ENCODE measurements around the gene ASCC2. TPM values are rescaled to one million over a fixed set of nuclear protein-coding genes. Genes with fewer than 3 reads are reported as not detected.

Gene ASCC2
- total RNA-seq, 1 experiment from 2014 or later, result 36.2 TPM

DNA sequence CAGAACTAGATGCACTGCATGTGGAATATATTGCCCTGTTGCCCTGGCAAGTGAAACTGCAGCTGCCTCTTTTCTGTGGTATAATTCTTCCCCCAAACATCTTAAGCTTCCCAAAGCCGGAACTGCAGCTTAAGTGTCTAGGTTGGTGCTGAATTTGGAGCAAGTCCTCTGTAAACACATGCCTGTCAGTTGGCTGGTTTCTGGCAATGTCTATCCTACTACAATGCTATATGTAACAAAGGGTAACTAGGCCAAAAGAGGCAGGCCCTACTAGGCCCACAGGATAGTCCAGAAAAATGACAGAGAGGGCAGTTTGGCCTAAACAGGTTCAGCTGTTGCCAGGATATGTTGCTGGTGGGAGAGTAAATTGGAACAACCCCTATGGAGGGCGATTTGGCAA, 27.9 kb downstream of the ASCC2 start:
- Histone ChIP-seq H3K9me3 (no peaks in the 10 kb centered on the region), H3K36me3 (peaks cover 74% of the 10 kb centered on the region), H3K27me3 (no peaks in the 10 kb centered on the region), H3K4me3 (no peak overlapping the region)
- DNase-seq, result no peak

DNA sequence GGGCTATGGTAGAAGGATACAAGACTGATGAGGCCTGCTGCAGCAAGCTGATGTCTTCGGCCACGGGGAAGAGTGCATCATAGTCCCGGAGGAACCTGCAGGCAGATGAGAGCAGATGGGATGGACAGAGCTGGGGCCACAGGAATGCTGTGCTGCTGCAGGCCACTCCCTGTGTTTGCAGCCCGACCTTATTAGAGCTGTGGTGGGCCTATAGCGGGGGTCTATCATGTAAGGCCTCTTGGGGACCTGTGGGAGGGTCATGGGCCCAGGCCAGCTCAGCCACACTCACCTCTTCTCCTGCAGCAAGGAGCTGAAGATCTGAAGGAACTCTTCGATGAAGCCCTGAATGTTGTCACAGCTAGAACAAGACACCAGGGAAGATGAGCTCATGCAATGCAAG, 31.9 kb downstream of the ASCC2 start:
- H3K36me3 ChIP-seq, result peaks cover 59% of the 10 kb centered on the region
- no peak overlapping the region for H3K4me3 ChIP-seq
- DNase-seq, result no peak
- no peaks in the 10 kb centered on the region for H3K9me3 ChIP-seq
- no peaks in the 10 kb centered on the region for H3K27me3 ChIP-seq

DNA sequence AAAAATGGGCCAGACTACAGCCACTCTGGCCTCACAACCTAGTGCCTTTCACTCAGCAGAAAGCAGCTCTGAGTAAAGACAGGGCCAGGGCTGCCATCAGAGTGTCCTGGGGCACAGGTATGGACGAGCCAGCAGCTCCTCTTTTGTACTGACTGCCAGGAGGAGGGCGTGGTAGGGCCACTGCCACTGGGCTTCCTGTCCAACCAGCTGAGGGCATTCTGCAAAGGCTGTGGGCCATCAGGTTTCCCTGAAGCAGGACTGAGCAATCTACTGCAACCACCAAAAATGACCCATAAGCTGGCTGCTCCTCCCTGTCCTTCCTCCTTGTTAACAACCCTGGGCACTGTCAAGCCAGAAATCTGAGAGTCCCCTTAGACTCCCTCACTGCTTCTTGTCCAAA, 33.1 kb downstream of the ASCC2 start:
- Histone ChIP-seq H3K27me3 (no peaks in the 10 kb centered on the region), H3K4me3 (no peak overlapping the region), H3K9me3 (no peaks in the 10 kb centered on the region), H3K36me3 (peaks cover 55% of the 10 kb centered on the region)
- DNase-seq, result no peak

DNA sequence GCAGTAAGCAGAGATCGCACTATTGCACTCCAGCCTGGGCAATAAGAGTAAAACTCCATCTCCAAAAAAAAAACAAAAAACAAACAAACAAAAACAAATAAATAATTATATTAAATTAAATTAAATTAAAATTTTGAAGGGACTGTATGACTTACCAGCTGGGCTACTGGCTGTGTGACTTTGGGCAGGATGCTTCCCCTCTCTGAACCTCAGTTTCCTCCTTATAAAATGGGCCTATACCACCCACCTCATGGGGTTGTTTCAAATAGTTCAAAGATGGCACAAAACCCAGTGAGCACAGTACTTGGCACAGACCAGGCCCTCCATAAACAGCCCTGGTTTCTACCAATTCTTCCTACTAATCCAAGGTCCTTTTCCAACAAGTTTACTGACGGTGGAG, 34.9 kb downstream of the ASCC2 start:
- Histone ChIP-seq H3K4me3 (no peak overlapping the region), H3K36me3 (peaks cover 61% of the 10 kb centered on the region), H3K27me3 (no peaks in the 10 kb centered on the region), H3K9me3 (no peaks in the 10 kb centered on the region)
- no peak for DNase-seq

DNA sequence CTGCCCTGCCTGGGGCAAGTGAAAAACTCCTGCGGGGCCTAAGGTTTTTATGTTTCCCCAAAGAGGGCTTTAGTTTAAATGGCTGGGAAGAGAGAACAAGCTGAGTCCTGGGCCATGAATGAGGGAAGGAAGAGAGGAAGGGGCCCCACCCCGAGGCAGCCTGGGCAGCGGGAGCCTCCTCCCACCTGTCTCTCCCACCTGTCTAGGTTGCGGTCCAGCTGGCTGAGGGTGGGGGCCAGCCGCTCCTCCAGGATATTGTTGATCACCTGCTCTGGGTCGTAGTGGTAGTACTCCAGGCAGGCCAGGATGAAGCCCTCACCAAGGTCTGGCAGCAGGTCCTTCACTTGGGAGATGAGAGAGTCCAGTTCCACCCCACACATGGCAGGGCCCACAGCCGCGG, 36.3 kb downstream of the ASCC2 start:
- H3K27me3 ChIP-seq, result no peaks in the 10 kb centered on the region
- H3K36me3 ChIP-seq, result peaks cover 59% of the 10 kb centered on the region
- no peak for DNase-seq
- H3K4me3 ChIP-seq, result no peak overlapping the region
- no peaks in the 10 kb centered on the region for H3K9me3 ChIP-seq

DNA sequence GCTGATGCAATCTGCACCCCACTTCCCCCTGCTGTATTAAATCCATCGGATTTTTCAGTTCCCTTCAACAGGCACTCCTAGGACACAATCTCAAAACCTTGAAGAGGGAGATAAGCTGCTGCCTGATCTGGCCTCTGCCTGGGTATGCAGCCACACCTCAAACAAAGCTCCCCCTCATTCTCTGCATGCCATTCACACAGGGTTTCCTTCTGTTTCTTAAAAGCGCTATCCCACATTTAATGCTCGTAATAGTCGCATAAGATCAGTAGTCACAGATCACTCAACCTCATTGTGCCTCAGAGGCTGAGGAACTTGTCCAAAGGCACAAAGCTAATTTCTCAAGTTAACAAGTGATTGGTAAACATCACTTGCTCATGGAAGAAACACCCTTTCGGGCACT, 36.9 kb downstream of the ASCC2 start:
- Histone ChIP-seq H3K36me3 (peaks cover 57% of the 10 kb centered on the region), H3K27me3 (no peaks in the 10 kb centered on the region), H3K9me3 (no peaks in the 10 kb centered on the region), H3K4me3 (no peak overlapping the region)
- no peak for DNase-seq

DNA sequence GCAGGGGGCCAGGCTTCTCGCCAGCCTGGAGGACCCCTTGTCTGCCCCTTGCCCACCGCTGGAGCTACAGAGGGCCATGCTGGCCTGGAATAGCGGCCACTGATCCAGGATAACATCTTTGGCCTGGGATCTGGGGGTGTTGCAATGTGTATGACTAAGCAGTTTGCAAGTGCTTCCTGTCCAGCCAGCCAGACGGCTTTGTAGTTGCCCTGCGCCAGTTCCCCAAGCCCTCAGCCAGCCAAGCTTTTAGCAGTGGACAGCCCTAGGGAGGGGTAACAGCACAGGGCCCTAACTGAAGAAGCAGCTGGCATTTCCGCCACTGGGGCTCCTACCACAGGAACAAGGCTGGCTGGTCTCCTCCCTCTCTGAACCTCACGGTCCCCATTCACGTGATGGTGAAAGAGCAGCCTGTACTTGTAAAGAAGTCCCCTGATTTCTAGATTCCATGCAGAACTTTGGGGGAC, 38.8 kb downstream of the ASCC2 start:
- Histone ChIP-seq H3K27me3 (no peaks in the 10 kb centered on the region), H3K4me3 (no peak overlapping the region), H3K36me3 (peaks cover 48% of the 10 kb centered on the region), H3K9me3 (no peaks in the 10 kb centered on the region)
- DNase-seq, result peak; percentile 97

DNA sequence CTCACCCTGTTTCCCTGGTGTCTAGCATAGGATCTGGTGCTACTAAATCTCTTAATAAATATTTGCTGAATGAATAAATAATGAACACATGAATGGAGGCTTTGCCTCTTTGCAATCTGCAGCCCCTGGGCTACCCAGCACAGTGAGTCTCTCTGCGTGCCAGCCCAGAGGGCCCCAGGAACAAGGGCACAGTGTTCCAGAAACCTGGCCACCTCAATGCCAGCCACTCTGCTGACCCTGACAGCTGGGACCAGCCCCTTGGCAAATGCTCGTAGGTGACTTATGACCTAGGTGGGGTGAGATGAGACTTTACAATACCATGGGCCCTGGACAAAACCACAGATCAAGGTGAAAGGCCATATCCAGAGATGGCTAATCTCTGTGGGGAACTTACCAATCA, 39.3 kb downstream of the ASCC2 start:
- no peaks in the 10 kb centered on the region for H3K27me3 ChIP-seq
- no peak overlapping the region for H3K4me3 ChIP-seq
- H3K36me3 ChIP-seq, result peaks cover 48% of the 10 kb centered on the region
- no peaks in the 10 kb centered on the region for H3K9me3 ChIP-seq
- DNase-seq, result no peak

DNA sequence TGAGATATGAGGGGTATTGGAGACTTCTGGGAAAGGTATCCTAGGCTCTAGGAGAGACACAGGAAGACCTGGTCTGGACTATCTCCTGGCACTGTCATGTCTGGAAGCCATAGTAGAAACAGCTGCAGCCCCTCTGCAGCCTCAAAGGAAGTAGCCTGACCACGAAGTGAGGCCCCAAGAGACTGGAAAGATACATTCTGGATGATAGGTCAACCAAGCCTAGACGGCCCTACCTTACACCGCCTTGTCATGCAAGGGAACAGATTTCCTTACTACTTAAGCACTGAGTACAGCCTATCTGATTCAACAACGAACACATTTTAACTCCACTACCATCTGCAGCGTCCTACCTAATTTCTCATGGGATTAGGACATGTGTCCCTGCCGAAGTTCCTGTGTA, 39.8 kb downstream of the ASCC2 start:
- no peak overlapping the region for H3K4me3 ChIP-seq
- peaks cover 44% of the 10 kb centered on the region for H3K36me3 ChIP-seq
- DNase-seq, result no peak
- no peaks in the 10 kb centered on the region for H3K9me3 ChIP-seq
- no peaks in the 10 kb centered on the region for H3K27me3 ChIP-seq

DNA sequence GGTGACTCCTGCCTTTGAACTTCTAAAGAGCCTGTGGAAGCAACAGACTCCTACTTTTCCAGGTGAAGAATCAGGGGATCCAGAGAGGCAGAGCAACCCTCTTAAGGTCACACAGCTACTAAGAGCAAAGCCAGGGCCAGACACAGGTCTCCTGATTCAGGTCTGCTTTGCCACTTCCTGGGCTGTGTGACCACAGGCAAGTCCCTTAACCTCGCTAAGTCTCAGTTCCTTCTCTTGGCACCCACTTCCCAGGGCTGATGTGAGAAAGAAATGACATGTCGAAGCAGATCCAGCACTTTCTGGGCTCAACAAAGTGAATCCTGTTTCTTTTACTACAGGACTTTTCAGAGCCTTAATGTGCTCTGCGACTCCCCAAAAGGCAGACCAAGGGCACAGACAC, 40.7 kb downstream of the ASCC2 start:
- H3K36me3 ChIP-seq, result peaks cover 40% of the 10 kb centered on the region
- H3K4me3 ChIP-seq, result no peak overlapping the region
- no peaks in the 10 kb centered on the region for H3K27me3 ChIP-seq
- H3K9me3 ChIP-seq, result no peaks in the 10 kb centered on the region
- DNase-seq, result no peak

DNA sequence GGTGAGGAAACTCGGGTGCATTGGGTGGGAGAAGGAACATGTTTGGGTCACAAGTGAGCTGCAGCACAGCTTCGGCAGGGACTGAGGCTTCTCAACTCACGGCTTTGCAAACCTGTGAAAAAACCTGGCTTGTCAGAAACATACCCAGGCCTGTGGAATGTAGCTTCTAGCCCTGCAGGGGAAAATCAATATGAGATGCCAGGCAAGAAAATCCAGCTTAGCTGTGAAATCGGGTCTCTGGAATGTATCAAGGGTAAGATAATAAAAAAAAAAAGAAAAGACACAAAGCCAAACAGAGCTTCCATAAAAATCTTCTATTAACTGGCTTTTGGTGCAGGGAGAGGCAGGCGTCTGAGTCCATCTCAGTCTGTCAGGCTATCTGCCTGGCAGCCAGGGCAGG, 42.4 kb downstream of the ASCC2 start:
- Histone ChIP-seq H3K27me3 (no peaks in the 10 kb centered on the region), H3K4me3 (no peak overlapping the region), H3K36me3 (peaks cover 35% of the 10 kb centered on the region), H3K9me3 (no peaks in the 10 kb centered on the region)
- DNase-seq, result no peak

DNA sequence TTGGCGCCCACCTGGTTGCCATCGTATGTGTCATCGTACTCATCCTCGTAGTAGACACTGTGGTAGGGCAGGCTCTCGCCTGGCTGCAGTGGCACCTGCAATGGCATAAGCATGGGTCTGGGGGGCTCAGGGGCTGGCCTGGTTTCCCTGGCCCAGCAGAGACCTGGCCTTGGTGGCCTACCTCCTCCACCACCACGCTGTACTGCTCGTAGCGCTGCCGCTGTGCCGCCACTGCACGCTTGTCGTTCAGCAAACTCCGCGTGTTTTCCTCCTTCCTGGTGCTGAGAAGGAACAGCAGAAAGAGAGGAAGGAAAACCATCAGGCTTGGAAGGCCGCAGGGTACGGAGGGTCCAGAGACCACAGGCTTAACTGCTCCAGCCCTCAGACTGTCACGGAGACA, 44.7 kb downstream of the ASCC2 start:
- peaks cover 30% of the 10 kb centered on the region for H3K36me3 ChIP-seq

DNA sequence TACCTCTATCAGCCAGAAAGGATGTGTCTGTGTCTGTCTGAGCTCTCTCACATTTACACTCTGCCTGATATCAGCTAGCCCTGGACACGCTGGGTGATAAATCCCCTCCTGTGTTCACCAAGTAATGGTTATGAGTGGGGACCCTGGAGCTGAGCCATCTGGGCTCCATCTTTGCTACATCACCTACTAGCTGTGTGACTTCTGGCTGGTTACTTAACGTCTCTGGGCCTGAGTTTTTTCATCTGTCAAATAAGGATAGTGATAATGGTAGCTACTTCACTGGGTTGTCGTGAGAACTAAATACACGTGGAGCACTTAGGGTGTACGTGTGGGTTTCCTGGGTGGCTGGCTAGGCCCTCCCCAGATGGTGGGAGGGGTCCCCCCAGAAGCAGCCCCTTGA, 48.0 kb downstream of the ASCC2 start:
- Histone ChIP-seq H3K27me3 (no peaks in the 10 kb centered on the region), H3K36me3 (peaks cover 19% of the 10 kb centered on the region)
- no peak for DNase-seq

More for the DNA sequence above, 44.7 kb downstream of the ASCC2 start:
- no peak for DNase-seq
- Histone ChIP-seq H3K27me3 (no peaks in the 10 kb centered on the region), H3K9me3 (no peaks in the 10 kb centered on the region), H3K4me3 (no peak overlapping the region)

DNA sequence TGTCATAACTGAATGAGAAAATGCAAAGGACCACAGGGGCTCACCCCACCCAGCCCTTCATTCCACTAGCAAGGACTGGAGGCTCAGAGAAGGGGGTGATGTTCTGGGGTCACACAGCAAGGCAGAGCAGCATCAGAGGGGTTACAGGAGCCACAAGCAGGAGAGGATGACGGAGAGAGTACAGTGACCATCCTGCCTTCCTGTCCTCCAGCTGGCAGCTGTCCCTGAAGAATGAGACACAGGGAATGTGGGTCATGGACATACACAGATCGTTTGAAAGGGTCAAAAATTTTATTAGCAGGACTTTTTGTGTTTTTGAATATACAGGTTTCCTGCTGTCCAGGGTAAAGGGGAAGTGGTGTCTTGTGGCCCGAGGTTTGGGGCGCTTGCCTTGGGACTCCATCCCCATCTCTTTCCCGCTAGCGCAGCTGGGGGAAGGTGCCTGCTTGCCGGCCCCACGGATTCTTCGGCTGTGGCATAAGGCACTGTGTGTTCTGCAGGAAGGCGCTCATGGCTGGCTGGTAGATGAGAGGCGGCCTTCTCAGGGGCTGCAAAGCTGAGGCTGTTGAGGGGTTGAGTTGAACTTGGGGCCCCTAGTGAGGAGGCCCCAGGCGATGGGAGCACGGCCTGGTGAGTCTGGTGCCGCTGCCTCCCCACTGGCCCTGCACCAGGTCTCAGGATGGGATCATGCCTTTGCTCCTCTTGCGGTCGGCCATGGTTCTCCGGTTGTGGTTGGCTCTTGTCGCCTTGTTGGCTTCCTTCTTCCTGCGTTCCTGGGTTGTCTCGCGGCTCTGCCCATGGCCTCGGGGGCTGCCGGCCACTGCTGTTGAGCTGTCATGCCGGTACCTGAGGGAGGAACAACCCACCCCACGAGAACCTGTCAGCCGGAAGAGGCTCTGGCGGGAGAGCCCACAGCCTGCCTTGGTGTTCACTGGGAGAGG, 49.5 kb downstream of the ASCC2 start:
- peaks cover 19% of the 10 kb centered on the region for H3K36me3 ChIP-seq
- H3K9me3 ChIP-seq, result no peaks in the 10 kb centered on the region
- no peak for DNase-seq
- H3K27me3 ChIP-seq, result no peaks in the 10 kb centered on the region
- H3K4me3 ChIP-seq, result no peak overlapping the region

More for the DNA sequence above, 48.0 kb downstream of the ASCC2 start:
- Histone ChIP-seq H3K4me3 (no peak overlapping the region), H3K9me3 (no peaks in the 10 kb centered on the region)

DNA sequence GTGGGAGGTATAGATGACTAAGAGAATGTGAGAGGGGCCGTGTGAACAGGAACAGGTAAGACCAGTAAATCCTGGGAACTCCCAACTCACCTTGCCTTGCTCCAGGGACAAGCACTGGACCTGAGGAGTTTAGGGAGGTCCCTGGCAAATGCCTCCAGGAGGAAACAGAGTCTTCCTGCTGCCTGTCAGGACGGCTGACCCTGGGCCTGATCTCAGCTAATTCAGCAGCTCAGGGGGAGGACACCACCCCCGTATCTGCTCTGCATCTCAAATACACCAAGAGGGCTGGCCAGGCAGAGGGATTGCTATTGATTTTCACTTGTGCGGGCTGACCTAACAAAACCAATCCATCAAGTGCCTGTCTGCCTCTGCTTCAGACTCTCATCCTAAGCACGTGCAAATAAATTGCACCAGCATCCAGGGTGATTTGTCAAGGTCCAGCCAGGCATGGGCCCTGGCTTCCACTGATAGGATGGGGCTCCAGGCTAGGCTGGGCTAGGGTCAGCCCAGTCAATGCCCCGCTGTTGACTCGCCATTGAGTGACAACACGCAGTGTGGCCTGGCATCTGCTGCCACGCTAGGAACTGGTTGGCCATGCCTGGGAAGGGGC, 50.6 kb downstream of the ASCC2 start:
- H3K9me3 ChIP-seq, result no peaks in the 10 kb centered on the region
- H3K27me3 ChIP-seq, result no peaks in the 10 kb centered on the region
- no peak for DNase-seq
- H3K36me3 ChIP-seq, result peaks cover 18% of the 10 kb centered on the region
- no peak overlapping the region for H3K4me3 ChIP-seq

DNA sequence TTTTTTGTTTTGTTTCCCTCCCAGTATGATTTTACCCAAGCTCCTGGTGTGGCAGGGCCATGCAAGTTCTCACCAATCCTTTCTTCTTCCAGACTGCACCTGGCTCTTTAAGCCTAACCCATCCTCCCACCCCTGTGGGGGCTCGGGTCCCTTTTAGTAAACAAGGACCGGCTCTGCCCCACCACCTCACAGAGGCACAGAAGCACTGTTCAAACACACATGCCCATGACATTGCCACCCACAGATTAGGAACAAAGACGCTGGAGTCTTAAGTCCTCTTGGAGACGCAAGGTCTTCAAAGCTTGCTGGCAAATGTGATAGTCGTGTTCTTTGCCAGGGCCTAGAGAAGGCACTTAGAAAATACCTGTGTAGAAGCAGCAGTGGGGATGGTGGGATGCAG, 52.0 kb downstream of the ASCC2 start:
- Histone ChIP-seq H3K9me3 (no peaks in the 10 kb centered on the region), H3K36me3 (peaks cover 15% of the 10 kb centered on the region), H3K27me3 (no peaks in the 10 kb centered on the region), H3K4me3 (no peak overlapping the region)
- DNase-seq, result no peak

DNA sequence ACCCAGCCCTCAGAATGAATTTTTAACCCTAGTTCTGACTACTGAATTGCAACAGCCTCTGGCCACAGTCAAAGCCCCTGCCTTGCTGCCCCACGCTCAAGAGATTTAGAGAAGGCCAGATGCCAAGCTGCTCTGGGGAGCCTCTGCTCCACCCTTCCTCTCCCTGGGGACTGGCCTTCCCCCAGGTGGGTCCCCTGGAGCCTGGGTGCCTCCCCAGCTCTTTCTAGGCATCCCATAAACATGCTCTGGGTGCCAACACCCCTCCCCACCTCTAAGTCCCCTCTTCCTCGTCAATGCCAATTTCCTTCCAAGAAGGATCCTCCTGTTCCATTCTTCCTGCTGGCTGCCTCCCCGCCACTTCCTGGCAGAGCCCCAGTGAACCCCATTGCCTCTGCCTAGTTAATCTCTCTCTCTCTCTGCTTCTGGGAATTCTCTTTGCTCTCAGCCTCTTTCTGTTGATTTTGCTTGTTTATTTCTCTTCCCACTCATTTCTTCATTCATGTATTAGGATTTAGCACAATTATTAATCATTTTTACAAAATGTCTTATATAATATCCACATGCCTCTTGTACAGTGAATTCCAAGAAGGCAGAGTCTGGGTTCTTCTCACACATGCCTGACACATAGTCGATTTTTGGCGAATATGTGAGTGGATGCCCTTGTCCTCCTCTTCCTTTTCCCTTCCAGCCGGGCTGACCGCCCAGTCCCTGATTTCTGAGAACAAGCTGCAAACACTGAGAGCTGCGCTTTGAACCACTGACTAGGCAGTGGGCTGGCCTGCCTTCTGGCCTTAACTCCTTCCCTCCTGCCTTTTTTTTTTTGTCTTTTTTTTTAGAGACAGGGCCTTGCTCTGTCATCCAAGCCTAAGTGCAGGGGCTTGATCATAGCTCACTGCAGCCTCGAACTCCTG, 53.4 kb downstream of the ASCC2 start:
- Histone ChIP-seq H3K27me3 (no peaks in the 10 kb centered on the region), H3K36me3 (peaks cover 6% of the 10 kb centered on the region), H3K4me3 (no peak overlapping the region), H3K9me3 (no peaks in the 10 kb centered on the region)
- peak; percentile 35 for DNase-seq
